GM12873 (cell line): ENCODE data around the gene NIM1K.

ENCODE experiments used
- CTCF ChIP-seq: IDR thresholded peaks from 2 replicates; pipeline ENCODE4 v1.5.1; 2012; ENCODE audit warnings: low read depth, mild to moderate bottlenecking, moderate library complexity, low read length, control low read depth; ENCODE audit not compliant: insufficient read depth; ENCODE audit errors: missing control alignments

NIM1K gene

DNA sequence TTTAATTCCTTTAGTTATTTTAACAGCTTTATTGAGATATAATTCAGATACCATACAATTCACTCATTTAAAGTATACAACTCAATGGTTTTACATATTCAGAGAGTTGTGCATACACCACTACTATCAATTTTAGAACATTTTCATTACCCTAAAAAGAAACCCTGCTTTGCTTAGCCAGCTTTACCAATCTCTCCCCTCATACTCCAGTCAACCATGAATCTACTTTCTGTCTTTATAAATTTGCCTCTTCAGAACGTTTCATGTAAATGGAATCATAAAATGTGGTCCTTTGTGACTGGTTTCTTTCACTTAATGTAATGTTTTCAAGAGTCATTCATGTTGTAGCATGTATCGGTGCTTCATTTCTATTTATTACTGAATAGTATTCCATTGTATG is 24.9 kb downstream of the NIM1K start:
- TF ChIP-seq CTCF, result no peak

- TF ChIP-seq CTCF, result no peak
Measured at GRCh38 chr5:43219120-43219519, 27.1 kb downstream of the NIM1K start.

GRCh38 chr5:43221502-43221901 is 29.5 kb downstream of the NIM1K start:
- TF ChIP-seq CTCF, result no peak

- TF ChIP-seq CTCF, result no peak
Measured at GRCh38 chr5:43225649-43226245, 33.7 kb downstream of the NIM1K start.

DNA sequence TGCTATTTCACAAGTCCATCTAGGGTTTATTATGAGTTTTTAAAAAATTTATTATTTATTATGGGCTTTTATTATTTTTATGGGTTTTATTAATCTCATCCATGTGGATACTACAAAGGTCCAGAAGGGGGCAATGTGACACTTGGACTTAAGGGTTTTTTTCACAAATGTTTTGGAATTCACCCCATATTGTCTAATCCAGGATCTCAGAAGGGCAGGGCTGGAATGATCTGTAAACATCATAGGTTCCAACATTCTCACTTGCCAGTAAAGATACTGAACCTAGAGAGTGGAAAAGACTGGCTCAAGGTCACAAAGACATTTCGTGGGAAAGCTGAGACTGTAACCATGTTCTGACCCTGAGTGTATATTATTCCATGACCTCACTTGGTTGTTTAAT is 35.6 kb downstream of the NIM1K start:
- TF ChIP-seq CTCF, result peak; percentile 41

- TF ChIP-seq CTCF, result no peak
Measured at GRCh38 chr5:43230707-43231106, 38.7 kb downstream of the NIM1K start.

DNA sequence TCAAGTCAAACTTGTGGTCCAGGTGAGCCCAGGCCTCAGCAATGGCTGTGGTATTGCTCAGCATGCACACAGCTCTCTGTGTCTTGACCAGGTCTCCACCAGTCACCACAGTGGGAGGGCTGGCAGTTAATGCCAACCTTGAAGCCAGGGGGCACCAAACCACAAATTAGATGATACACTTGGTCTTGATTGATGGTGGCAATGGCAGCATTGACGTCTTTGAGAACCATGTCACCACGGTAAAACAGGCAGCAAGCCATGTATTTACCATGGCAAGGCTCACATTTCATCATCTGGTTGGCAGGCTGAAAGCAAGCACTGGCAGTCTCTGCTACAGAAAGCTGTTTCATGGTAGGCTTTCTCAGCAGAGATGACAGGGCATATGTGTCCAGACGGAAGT is 40.0 kb downstream of the NIM1K start:
- TF ChIP-seq CTCF, result peak; percentile 20
